Measurements from ENCODE around the gene INPP5E. TPM values are rescaled to one million over a fixed set of nuclear protein-coding genes. Genes with fewer than 3 reads are reported as not detected.

Gene INPP5E
- total RNA-seq, 6 experiments from 2014 or later = 5.9 to 7.6 (median 6.0) TPM

DNA sequence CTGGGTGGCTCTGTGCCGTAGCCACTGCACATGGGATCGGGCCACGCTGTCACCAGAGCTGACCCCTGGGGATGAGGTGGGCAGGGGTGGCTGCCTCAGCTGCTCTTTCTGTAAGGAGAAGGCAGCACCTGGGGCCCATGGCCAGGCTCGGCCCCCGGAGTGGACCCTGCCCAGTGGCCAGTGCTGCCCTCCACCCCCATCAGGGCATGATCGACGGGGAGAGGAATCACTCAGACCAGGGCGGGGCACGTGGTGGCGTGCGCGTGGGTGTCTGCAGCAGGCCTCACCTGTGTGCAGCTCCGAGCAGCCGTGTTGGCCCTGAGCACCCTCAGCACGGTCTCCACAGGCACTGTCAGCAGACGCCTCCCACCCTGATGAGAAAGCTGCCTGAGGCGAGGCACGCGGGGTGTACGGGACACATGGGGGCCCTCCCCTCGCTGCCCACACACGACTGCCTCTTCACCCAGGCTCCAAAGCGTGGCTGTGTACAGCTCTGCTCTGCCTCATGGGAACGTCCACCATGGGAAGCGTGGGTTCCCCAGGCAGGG is 57.6 kb downstream of the INPP5E start:
- TF ChIP-seq, protein P1, sequence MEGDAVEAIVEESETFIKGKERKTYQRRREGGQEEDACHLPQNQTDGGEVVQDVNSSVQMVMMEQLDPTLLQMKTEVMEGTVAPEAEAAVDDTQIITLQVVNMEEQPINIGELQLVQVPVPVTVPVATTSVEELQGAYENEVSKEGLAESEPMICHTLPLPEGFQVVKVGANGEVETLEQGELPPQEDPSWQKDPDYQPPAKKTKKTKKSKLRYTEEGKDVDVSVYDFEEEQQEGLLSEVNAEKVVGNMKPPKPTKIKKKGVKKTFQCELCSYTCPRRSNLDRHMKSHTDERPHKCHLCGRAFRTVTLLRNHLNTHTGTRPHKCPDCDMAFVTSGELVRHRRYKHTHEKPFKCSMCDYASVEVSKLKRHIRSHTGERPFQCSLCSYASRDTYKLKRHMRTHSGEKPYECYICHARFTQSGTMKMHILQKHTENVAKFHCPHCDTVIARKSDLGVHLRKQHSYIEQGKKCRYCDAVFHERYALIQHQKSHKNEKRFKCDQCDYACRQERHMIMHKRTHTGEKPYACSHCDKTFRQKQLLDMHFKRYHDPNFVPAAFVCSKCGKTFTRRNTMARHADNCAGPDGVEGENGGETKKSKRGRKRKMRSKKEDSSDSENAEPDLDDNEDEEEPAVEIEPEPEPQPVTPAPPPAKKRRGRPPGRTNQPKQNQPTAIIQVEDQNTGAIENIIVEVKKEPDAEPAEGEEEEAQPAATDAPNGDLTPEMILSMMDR (IDR thresholded peaks at IDR 0.05) = no peak
- no peak for TF ChIP-seq POLR2A (IDR thresholded peaks at IDR 0.05)
- Histone ChIP-seq H3K27me3 (no peaks in the 10 kb centered on the region), H3K36me3 (peaks cover 0 to 41% (median 13%) of the 10 kb centered on the region in 4 donors), H3K9me3 (no peaks in the 10 kb centered on the region), H3K4me3 (no peak overlapping the region), H3K4me1 (peaks cover 0 to 14% (median 0%) of the 10 kb centered on the region in 4 donors), H3K27ac (no peak overlapping the region)
- no peak for DNase-seq
- no CpG with 5 or more reads among the region's 25 CpGs for WGBS (ENCODE audit: insufficient coverage, low coverage, low lambda C conversion rate, missing lambda C conversion rate)
- intact Hi-C loops (cut with DNase I) = no loop called here
- ATAC-seq = no peak

DNA sequence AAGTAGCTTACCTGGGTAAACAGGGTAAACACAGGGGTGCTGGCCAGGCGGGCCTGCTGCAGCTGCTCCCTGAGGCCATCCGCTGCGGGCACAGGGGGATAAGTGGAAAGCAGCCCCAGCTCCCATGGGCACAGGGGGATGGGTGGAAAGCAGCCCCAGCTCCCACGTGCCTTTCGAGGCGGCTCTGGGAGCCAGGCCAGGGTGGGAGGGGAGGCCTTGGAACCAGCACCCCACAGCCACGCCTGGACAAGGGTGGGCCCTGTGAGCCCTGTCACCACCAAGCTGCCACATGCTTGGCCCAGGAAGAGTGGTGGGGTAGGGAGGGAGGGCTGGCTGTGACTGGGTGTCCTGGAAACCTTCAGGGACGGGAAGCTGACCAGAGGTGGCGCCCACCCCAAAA is 58.3 kb downstream of the INPP5E start:
- Histone ChIP-seq H3K9me3 (no peaks in the 10 kb centered on the region), H3K36me3 (peaks cover 0 to 39% (median 9%) of the 10 kb centered on the region in 4 donors), H3K27me3 (no peaks in the 10 kb centered on the region), H3K4me3 (no peak overlapping the region), H3K4me1 (peaks cover 0 to 14% (median 0%) of the 10 kb centered on the region in 4 donors), H3K27ac (no peak overlapping the region)
- intact Hi-C loops (cut with DNase I) = no loop called here
- WGBS (ENCODE audit: insufficient coverage, low coverage, low lambda C conversion rate, missing lambda C conversion rate) = no CpG with 5 or more reads among the region's 9 CpGs
- DNase-seq (no peak), ATAC-seq (no peak)
- no peak for TF ChIP-seq POLR2A (IDR thresholded peaks at IDR 0.05)
- TF ChIP-seq, protein P1 (IDR thresholded peaks at IDR 0.05) = no peak

DNA sequence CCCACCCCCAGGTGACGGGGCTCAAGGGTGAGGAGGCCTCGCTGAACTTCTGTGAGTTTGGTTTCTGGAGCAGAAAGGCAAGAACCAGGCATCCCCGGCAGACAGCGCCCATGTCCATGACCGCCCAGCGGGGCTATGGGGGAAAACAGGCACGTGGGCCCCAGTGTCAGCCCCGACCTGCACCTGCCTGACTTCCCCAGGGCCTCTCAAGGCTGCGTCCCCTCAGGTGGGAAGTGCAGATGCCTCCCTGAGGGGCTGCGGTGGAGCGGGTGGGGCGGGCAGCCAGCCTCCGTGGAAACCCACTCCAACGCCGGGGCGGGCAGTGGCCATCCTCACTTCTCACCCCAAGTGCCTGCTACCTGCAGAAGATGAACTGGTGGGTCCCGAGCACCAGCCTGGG is 59.3 kb downstream of the INPP5E start:
- H3K9me3 ChIP-seq = no peaks in the 10 kb centered on the region
- H3K27ac ChIP-seq = no peak overlapping the region
- ATAC-seq = no peak
- no peaks in the 10 kb centered on the region for H3K27me3 ChIP-seq
- peaks cover 0 to 14% (median 0%) of the 10 kb centered on the region in 4 donors for H3K4me1 ChIP-seq
- H3K36me3 ChIP-seq = peaks cover 0 to 39% (median 9%) of the 10 kb centered on the region in 4 donors
- no peak for DNase-seq
- no peak for TF ChIP-seq POLR2A (IDR thresholded peaks at IDR 0.05)
- 88% methylated on average over 9 of the region's 17 CpGs for WGBS (ENCODE audit: insufficient coverage, low coverage, low lambda C conversion rate, missing lambda C conversion rate)
- intact Hi-C loops (cut with DNase I) = no loop called here
- H3K4me3 ChIP-seq = no peak overlapping the region

DNA sequence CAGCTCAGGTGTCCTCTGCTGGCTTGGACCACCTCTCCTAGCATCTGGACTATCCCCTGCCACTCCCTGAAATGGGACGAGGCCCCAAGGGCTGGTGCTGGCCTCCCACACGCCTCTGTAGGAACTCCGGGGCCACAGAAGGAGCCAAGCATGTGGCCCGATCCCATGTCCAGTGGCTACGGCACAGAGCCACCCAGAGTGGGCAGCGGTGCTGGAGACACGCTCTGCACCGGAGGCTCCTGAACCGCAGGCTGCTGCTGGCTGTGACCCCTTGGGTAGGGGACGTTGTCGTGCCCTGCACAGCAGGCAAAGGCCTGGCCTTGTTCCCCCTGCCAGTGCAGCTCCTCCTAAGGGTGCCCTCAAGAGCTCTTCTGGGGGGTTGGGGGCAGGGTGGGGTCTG is 59.8 kb downstream of the INPP5E start:
- Histone ChIP-seq H3K4me1 (peaks cover 0 to 14% (median 0%) of the 10 kb centered on the region in 4 donors), H3K9me3 (no peaks in the 10 kb centered on the region), H3K27me3 (no peaks in the 10 kb centered on the region), H3K27ac (no peak overlapping the region), H3K36me3 (peaks cover 0 to 39% (median 9%) of the 10 kb centered on the region in 4 donors), H3K4me3 (no peak overlapping the region)
- intact Hi-C loops (cut with DNase I) = no loop called here
- DNase-seq = no peak
- no peak for TF ChIP-seq POLR2A (IDR thresholded peaks at IDR 0.05)
- TF ChIP-seq, protein P1 (IDR thresholded peaks at IDR 0.05) = no peak
- no CpG with 5 or more reads among the region's 11 CpGs for WGBS (ENCODE audit: insufficient coverage, low coverage, low lambda C conversion rate, missing lambda C conversion rate)
- no peak for ATAC-seq

DNA sequence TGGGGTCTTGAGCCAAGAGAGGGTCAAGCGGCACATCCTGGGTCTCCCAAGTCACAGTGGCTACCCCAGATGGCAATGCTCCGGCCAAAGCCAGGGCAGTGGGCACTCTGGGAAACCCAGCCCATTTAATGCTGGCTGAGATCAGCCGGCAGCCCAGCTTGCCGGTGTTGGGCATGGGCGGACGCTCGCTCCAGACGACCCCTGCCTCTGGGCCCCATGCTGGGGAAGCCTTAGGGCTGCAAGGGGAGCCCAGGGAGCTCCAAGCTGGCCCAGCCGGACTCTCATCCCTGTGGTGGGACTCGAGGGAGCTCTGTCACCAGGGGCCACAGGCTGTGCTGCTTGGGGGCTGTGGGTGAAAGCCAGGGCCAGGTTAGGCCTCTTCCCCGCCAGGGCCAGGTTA is 60.2 kb downstream of the INPP5E start:
- ATAC-seq (no peak), DNase-seq (no peak)
- H3K4me3 ChIP-seq = no peak overlapping the region
- TF ChIP-seq, protein P1 (IDR thresholded peaks at IDR 0.05) = no peak
- no peak for TF ChIP-seq POLR2A (IDR thresholded peaks at IDR 0.05)
- no peak overlapping the region for H3K27ac ChIP-seq
- H3K4me1 ChIP-seq = peaks cover 0 to 14% (median 0%) of the 10 kb centered on the region in 4 donors
- peaks cover 0 to 35% (median 9%) of the 10 kb centered on the region in 4 donors for H3K36me3 ChIP-seq
- no peaks in the 10 kb centered on the region for H3K9me3 ChIP-seq
- no CpG with 5 or more reads among the region's 11 CpGs for WGBS (ENCODE audit: insufficient coverage, low coverage, low lambda C conversion rate, missing lambda C conversion rate)
- H3K27me3 ChIP-seq = no peaks in the 10 kb centered on the region
- intact Hi-C loops (cut with DNase I) = no loop called here

Data from right lobe of liver (tissue), 6 donors.